ENCODE data around the gene TNS3.

DNA sequence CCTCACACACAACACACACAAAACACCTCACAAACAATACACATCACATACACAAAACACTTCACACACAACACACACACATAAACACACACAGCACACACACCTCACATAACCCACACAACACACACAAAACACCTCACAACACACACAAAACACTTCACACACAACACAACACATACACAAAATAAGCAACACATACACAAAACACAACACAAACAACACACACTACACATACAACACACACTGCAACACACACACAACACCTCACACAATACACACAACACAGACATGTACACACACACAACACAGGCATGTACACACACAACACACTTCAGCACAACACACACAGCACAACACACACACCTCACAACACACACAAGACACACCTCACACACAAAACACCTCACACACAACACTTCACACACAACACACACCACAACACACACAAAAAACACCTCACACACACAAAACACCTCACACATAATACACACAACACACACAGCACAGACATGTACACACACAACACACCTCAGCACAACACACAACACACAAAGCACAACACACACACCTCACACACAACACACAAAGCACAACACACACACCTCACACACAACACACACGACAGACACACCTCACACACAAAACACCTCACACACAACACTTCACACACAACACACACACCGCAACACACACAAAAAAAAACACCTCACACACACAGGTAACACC is 107.5 kb downstream of the TNS3 start:
- TF ChIP-seq, protein P1, sequence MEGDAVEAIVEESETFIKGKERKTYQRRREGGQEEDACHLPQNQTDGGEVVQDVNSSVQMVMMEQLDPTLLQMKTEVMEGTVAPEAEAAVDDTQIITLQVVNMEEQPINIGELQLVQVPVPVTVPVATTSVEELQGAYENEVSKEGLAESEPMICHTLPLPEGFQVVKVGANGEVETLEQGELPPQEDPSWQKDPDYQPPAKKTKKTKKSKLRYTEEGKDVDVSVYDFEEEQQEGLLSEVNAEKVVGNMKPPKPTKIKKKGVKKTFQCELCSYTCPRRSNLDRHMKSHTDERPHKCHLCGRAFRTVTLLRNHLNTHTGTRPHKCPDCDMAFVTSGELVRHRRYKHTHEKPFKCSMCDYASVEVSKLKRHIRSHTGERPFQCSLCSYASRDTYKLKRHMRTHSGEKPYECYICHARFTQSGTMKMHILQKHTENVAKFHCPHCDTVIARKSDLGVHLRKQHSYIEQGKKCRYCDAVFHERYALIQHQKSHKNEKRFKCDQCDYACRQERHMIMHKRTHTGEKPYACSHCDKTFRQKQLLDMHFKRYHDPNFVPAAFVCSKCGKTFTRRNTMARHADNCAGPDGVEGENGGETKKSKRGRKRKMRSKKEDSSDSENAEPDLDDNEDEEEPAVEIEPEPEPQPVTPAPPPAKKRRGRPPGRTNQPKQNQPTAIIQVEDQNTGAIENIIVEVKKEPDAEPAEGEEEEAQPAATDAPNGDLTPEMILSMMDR (IDR thresholded peaks at IDR 0.05; ENCODE audit: insufficient read depth, low read depth, low read length) = no peak
- TF ChIP-seq EZH2 (IDR thresholded peaks at IDR 0.05; ENCODE audit: insufficient read depth, low read length) = no peak
